Mammary epithelial cell (primary cell): Measurements from ENCODE around the gene SORCS1.

Experiments
- CTCF ChIP-seq, 2 donors: IDR thresholded peaks in 1 of 2; conservative IDR thresholded peaks in 1 of 2; 2 replicates each; pipeline ENCODE4 v1.5.1; 2011 to 2012; ENCODE audit warnings: inconsistent platforms in 2 of 2, low read length in 2 of 2, mild to moderate bottlenecking in 2 of 2, control low read depth in 1 of 2, low read depth in 1 of 2; ENCODE audit not compliant: insufficient read depth in 1 of 2; ENCODE audit errors: extremely low read depth in 1 of 2
- EZH2 ChIP-seq: IDR thresholded peaks from 2 replicates; pipeline ENCODE4 v1.6.1; 2012; ENCODE audit warnings: low read length, inconsistent platforms, borderline replicate concordance

GRCh38 chr10:107092321-107092720 is 72.2 kb downstream of the SORCS1 start:
- TF ChIP-seq CTCF (conservative IDR thresholded peaks at IDR 0.05 in 1 of 2, IDR thresholded peaks at IDR 0.05 in 1 of 2; ENCODE audit: extremely low read depth in 1 of 2, insufficient read depth in 1 of 2, low read depth in 1 of 2, low read length in 2 of 2) (no peak), EZH2 (no peak)
